ENCODE measurements around the gene FN1.

DNA sequence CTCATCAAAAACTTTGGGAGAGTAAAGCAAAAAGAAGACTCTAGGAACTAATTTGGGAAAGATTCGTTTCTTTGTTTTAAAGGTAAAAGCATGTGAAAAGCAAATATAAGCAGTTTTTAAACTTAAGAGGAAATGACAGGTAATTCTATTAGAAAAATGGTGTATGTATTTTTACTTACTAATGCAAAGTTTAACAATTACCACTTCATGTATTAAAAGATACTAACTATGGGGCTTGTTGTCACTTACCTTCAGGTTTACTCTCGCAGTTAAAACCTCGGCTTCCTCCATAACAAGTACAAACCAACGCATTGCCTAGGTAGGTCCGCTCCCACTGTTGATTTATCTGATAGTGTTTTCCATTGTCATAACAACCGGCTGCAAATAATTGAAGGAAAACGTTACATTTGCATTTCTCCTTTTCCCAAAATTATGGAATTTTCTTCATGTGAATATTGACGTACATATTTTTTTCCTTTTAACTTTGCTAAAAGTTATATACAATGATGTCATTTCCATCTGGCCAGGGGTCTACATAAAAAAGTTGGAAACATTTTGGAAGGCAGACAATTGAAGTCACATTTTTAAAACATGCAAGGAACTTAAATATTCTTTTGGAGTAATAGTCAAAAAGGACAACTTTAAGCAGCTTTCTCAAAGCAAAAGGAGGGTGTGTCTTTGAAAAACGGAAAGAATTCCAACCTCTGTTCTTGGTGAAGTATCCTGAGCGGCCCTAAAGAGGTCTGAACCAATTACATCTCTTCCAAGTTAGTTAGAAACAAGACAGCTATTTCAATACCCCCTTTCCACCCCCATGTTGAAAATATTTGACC lies 1.2 kb downstream of the FN1 start:
- TF ChIP-seq GATA2 (IDR thresholded peaks at IDR 0.05; ENCODE audit: low read depth, low read length) (no peak), GATA3 (IDR thresholded peaks at IDR 0.05; ENCODE audit: low read depth, low read length) (no peak)

Data from SH-SY5Y (cell line).